ENCODE data around the gene SEC14L2.

DNA sequence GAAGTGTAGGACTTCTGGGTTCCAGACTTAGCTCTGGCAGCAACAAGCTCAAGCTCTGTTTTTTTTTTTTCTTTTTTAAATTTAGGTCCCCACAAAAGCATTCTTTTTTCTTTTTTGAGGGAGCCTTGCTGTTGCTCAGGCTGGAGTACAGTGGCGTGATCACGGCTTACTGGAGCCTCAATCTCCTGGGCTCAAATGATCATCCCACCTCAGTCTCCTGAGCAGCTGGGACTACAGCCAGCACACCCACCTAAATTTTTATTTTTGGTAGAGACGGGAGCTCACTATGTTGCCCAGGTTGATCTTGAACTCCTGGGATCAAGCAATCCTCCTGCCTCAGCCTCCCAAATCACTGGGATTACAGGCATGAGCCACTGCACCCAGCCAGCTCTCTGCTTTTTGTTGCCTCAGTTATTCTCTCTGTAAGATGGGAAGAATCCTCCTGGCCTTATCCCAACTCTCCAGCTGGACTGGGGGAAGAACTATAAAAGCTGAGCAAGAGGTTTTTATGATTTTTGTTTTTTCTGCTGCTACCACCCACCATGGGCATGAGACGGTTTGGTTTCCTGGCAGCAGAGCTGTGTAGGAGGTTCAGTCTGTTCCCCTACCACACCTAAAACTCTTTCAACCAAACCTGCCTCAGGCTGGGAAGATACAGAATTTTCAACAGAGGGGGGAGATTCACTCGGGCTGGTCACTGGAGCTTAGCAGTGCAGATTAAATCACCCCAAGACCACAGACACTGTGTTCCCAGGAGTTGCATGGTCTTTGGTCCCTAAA, 17.1 kb downstream of the SEC14L2 start:
- TF ChIP-seq, protein P1, sequence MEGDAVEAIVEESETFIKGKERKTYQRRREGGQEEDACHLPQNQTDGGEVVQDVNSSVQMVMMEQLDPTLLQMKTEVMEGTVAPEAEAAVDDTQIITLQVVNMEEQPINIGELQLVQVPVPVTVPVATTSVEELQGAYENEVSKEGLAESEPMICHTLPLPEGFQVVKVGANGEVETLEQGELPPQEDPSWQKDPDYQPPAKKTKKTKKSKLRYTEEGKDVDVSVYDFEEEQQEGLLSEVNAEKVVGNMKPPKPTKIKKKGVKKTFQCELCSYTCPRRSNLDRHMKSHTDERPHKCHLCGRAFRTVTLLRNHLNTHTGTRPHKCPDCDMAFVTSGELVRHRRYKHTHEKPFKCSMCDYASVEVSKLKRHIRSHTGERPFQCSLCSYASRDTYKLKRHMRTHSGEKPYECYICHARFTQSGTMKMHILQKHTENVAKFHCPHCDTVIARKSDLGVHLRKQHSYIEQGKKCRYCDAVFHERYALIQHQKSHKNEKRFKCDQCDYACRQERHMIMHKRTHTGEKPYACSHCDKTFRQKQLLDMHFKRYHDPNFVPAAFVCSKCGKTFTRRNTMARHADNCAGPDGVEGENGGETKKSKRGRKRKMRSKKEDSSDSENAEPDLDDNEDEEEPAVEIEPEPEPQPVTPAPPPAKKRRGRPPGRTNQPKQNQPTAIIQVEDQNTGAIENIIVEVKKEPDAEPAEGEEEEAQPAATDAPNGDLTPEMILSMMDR (IDR thresholded peaks at IDR 0.05) = no peak
- no peak for TF ChIP-seq POLR2AphosphoS5 (IDR thresholded peaks at IDR 0.05)
- TF ChIP-seq POLR2A (IDR thresholded peaks at IDR 0.05) = no peak
- no peak for TF ChIP-seq EP300 (IDR thresholded peaks at IDR 0.05)

Data from sigmoid colon (tissue), 4 donors.